HepG2 (cell line): ENCODE measurements around the gene NOSTRIN. TPM values are rescaled to one million over a fixed set of nuclear protein-coding genes. Genes with fewer than 3 reads are reported as not detected.

ENCODE experiments used
- ATAC-seq: fragments of 200-7000 bp; cut with Tn5 transposase; 3 replicates; pipeline ENCODE4 v1.9.1; 2020; ENCODE audit warnings: mild to moderate bottlenecking, moderate library complexity
- BruUV-seq: library from RNA; stranded (reverse); fragments of 400-500 nt; replicated peaks from 2 replicates; lab custom pipeline; 2021; lab: Mats Ljungman, UMichigan
- CTCF ChIA-PET: fragments of 300-600 bp; formaldehyde crosslinking; extraction: SDS; loops from one replicate; lab custom pipeline; 2021; ENCODE audit warnings: low total read pairs, inconsistent platforms, low intra/inter-chr PET ratio; lab: Yijun Ruan, JAX
- POLR2A ChIA-PET: fragments of 350-600 bp; sonication (Branson Sonifier 250); formaldehyde crosslinking; loops from one replicate; lab custom pipeline; 2020; ENCODE audit warnings: antibody characterized with exemption, inconsistent platforms; lab: Yijun Ruan, JAX
- DNase-seq: peaks from one replicate; pipeline ENCODE4 v3.0.0-alpha.2; 2015; ENCODE audit warnings: low spot score
- FAIRE-seq: peaks from 3 replicates; lab custom pipeline; 2011; peaks lifted over from hg19 to GRCh38; lab: Jason Lieb, UNC
- H2AFZ ChIP-seq: one replicate; pipeline ENCODE4 v1.6.1; 2011; ENCODE audit warnings: low read length, inconsistent platforms
- H3K27ac ChIP-seq: fragments of 300-600 bp; 3 replicates; pipeline ENCODE4 v1.8.0; 2011; ENCODE audit warnings: mixed run types, mild to moderate bottlenecking, mixed read lengths, low read length, inconsistent platforms; ENCODE audit not compliant: insufficient read depth; ENCODE audit errors: extremely low read length
- H3K27me3 ChIP-seq, 2 experiments: fragments of 200-600 bp in 1 of 2; 2 replicates in 1 of 2; 3 replicates in 1 of 2; pipeline versions ENCODE4 v1.6.0 to v1.8.0; 2011; ENCODE audit warnings: low read length in 2 of 2, mild to moderate bottlenecking in 2 of 2, moderate library complexity in 2 of 2, inconsistent platforms in 1 of 2; ENCODE audit not compliant: insufficient read depth in 2 of 2, control insufficient read depth in 1 of 2
- H3K36me3 ChIP-seq, 2 experiments: fragments of 200-600 bp in 1 of 2; replicated peaks in 1 of 2; 2 replicates in 1 of 2; 3 replicates in 1 of 2; pipeline versions ENCODE4 v1.5.1 to v1.8.0; 2011; ENCODE audit warnings: low read length in 2 of 2, inconsistent platforms in 1 of 2; ENCODE audit not compliant: insufficient read depth in 2 of 2, control insufficient read depth in 1 of 2
- H3K4me1 ChIP-seq: 2 replicates; pipeline ENCODE4 v1.5.1; 2012; ENCODE audit warnings: low read length, inconsistent platforms; ENCODE audit not compliant: insufficient read depth
- H3K4me2 ChIP-seq: 2 replicates; pipeline ENCODE4 v1.6.0; 2011; ENCODE audit warnings: low read depth, low read length, inconsistent platforms
- H3K4me3 ChIP-seq, 3 experiments: fragments of 200-600 bp in 1 of 3; sonication (generic), shearing (Covaris generic) in 1 of 3; replicated peaks in 1 of 3; 2 replicates each; pipeline ENCODE4 v1.5.1; 2011 to 2016; ENCODE audit warnings: low read length in 3 of 3, inconsistent platforms in 2 of 3, low read depth in 2 of 3, mild to moderate bottlenecking in 2 of 3, control low read depth in 1 of 3, mixed read lengths in 1 of 3; ENCODE audit not compliant: insufficient read depth in 1 of 3
- H3K79me2 ChIP-seq: one replicate; pipeline ENCODE4 v1.6.1; 2011; ENCODE audit warnings: low read length, inconsistent platforms; ENCODE audit not compliant: insufficient read depth
- H3K9ac ChIP-seq: 2 replicates; pipeline ENCODE4 v1.6.0; 2011; ENCODE audit warnings: mild to moderate bottlenecking, low read depth, low read length, inconsistent platforms; ENCODE audit not compliant: insufficient read depth
- H3K9me3 ChIP-seq: 2 replicates; pipeline ENCODE4 v1.5.1; 2012; ENCODE audit warnings: mild to moderate bottlenecking, low read length
- H4K20me1 ChIP-seq: 2 replicates; pipeline ENCODE4 v1.6.0; 2011; ENCODE audit warnings: inconsistent platforms, mild to moderate bottlenecking, low read length, moderate library complexity; ENCODE audit not compliant: insufficient read depth
- CHCHD3 ChIP-seq: sonication (generic); formaldehyde crosslinking; IDR thresholded peaks from 2 replicates; pipeline ENCODE4 v1.8.0; 2022; ENCODE audit warnings: mild to moderate bottlenecking, missing genetic modification reagents, moderate library complexity
- HNRNPLL ChIP-seq: fragments of 200-400 bp; formaldehyde crosslinking; IDR thresholded peaks from 2 replicates; pipeline ENCODE4 v1.6.1; 2017; ENCODE audit warnings: mild to moderate bottlenecking, low read depth, low read length; ENCODE audit not compliant: poor library complexity, severe bottlenecking
- THYN1 ChIP-seq: sonication (generic); formaldehyde crosslinking; IDR thresholded peaks from 2 replicates; pipeline ENCODE4 v1.8.1; 2023; ENCODE audit warnings: low read depth, mild to moderate bottlenecking, moderate library complexity, missing genetic modification reagents, borderline replicate concordance
- TRIM24 ChIP-seq: sonication (generic); formaldehyde crosslinking; IDR thresholded peaks from 2 replicates; pipeline ENCODE4 v1.8.0; 2022; ENCODE audit warnings: mild to moderate bottlenecking, missing genetic modification reagents
- ZNF629 ChIP-seq: sonication (generic); formaldehyde crosslinking; conservative IDR thresholded peaks from 2 replicates; pipeline ENCODE4 v1.5.0; 2020; ENCODE audit warnings: missing genetic modification reagents
- ZNF75D ChIP-seq: sonication (generic); formaldehyde crosslinking; IDR thresholded peaks from 2 replicates; pipeline ENCODE4 v1.8.1; 2023; ENCODE audit warnings: missing genetic modification reagents, mild to moderate bottlenecking, borderline replicate concordance
- WGBS: methylation state at CpG from one replicate; pipeline ENCODE4 v1.1.6; 2017; ENCODE audit warnings: low lambda C conversion rate; 5-methylcytosine and 5-hydroxymethylcytosine counted together
- in situ Hi-C: cut with HindIII; loops from 2 replicates; pipeline ENCODE4 v1.10.0; 2017; ENCODE audit warnings: low pct_unique_long_range_greater_than_20kb; ENCODE audit not compliant: extremely low pct_ligation_motif_present
- intact Hi-C: fragments of 100-400 bp; cut with micrococcal nuclease; formaldehyde crosslinking; loops from one replicate; pipeline ENCODE4 v1.10.0; 2022; ENCODE audit not compliant: unreplicated experiment
- polyA plus RNA-seq, 8 experiments: library from polyadenylated mRNA; depleted of rRNA in 3 of 8; stranded (reverse) in 7 of 8; unstranded in 1 of 8; fragments of >200 nt; fragmentation: Illumina TruSeq in 4 of 8; extraction: Trizol in 4 of 8; gene quantifications; 2 replicates each; pipeline versions ENCODE4 v1.2.1 to v1.2.3, GENCODE V29; 2011 to 2016; ENCODE audit warnings: low read depth in 4 of 8, missing spikeins in 1 of 8, mixed read lengths in 1 of 8; ENCODE audit not compliant: insufficient read depth in 1 of 8
- total RNA-seq, 5 experiments: library from RNA; depleted of rRNA; stranded (reverse); fragments of >200 nt; fragmentation: Illumina TruSeq; extraction: Trizol; gene quantifications; 2 replicates each; pipeline ENCODE4 v1.2.3, GENCODE V29; 2016; ENCODE audit warnings: low read depth in 1 of 5
- TF ChIP-seq, protein P1 (sequence below): sonication (generic); formaldehyde crosslinking; IDR thresholded peaks from 2 replicates; pipeline ENCODE4 v1.4.0; 2020; ENCODE audit warnings: missing genetic modification reagents
- TF ChIP-seq, protein P2 (sequence below): sonication (generic); formaldehyde crosslinking; IDR thresholded peaks from 2 replicates; pipeline ENCODE4 v1.5.1; 2020; ENCODE audit warnings: missing genetic modification reagents, mild to moderate bottlenecking, borderline replicate concordance

Gene NOSTRIN
- total and polyA plus RNA-seq, 2 of the 13 experiments (the other 11 are each of a cell fraction or from before 2014, with no cell fraction given): 0.22 TPM

DNA sequence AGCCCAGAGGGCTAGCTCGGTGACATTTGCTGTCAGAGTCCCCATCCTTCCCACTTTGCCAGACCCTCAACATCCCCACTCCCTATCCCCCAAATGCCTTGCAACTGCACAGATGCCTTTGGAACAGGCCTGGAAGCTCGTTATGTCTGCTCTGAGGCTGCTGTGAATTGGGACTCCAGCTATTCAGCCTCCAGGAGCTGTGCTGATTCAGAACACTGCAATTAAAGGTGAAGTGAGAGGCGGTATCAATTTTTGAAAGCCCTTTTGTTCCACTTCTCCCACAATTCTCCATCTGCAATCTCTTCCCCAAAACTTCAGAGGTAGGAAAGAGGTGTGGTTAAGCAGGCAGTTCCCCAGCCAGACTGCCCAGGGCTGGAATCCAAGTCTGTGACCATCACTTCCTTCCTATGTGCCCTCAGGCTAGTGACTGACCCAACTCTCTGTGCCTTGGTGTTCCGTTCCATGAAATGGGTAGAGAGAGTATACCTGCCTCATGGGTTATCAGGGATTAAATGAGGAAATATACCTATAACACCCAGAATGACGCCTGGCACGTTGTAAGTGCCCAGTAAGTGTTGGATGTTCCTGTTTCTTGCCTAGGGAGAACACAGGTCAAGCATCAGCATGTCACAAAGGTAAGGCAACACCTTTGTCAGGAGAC is 17.5 kb downstream of the NOSTRIN start:
- Histone ChIP-seq H3K27me3 (no peaks in the 10 kb centered on the region), H4K20me1 (no peaks in the 10 kb centered on the region), H3K9ac (no peak overlapping the region), H3K36me3 (no peaks in the 10 kb centered on the region), H3K79me2 (no peaks in the 10 kb centered on the region), H3K9me3 (no peaks in the 10 kb centered on the region), H3K4me1 (peaks cover 11% of the 10 kb centered on the region), H3K4me2 (no peak overlapping the region), H3K4me3 (no peak overlapping the region), H2AFZ (no peak overlapping the region), H3K27ac (no peak overlapping the region)
- in situ Hi-C loops: no loop called here
- intact Hi-C loops: no loop called here
- ATAC-seq (no peak), FAIRE-seq (no peak), DNase-seq (no peak)
- TF ChIP-seq, protein P1, sequence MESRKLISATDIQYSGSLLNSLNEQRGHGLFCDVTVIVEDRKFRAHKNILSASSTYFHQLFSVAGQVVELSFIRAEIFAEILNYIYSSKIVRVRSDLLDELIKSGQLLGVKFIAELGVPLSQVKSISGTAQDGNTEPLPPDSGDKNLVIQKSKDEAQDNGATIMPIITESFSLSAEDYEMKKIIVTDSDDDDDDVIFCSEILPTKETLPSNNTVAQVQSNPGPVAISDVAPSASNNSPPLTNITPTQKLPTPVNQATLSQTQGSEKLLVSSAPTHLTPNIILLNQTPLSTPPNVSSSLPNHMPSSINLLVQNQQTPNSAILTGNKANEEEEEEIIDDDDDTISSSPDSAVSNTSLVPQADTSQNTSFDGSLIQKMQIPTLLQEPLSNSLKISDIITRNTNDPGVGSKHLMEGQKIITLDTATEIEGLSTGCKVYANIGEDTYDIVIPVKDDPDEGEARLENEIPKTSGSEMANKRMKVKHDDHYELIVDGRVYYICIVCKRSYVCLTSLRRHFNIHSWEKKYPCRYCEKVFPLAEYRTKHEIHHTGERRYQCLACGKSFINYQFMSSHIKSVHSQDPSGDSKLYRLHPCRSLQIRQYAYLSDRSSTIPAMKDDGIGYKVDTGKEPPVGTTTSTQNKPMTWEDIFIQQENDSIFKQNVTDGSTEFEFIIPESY (CRISPR knock-in tag): no peak
- peak; percentile 77 for TF ChIP-seq ZNF629 (CRISPR knock-in tag)
- no TSS peak for BruUV-seq
- CTCF ChIA-PET: no interaction called here
- WGBS: 36% methylated on average over 6 of the region's 6 CpGs
- POLR2A ChIA-PET: no interaction called here

DNA sequence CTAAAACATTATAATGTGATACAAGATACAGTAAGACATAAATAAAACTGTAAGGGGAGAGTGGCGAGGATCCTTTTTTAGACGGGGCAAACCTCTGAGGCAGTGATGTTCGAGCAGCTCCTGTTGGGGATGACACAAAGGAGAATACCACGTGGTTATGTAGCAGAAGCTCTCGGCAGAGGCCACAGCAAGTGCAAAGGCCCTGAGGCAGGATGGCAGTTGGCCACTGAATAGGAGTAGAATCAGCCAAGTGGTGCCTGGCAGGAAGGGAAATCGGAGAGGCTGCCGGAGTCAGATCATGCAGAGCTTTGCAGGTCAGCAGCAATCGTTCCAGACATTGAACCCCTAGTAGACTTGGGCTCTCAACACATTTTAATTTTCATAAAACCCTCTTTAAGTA is 19.1 kb downstream of the NOSTRIN start:
- no peak for ATAC-seq
- 57% methylated on average over 8 of the region's 8 CpGs for WGBS
- Histone ChIP-seq H4K20me1 (no peaks in the 10 kb centered on the region), H3K79me2 (no peaks in the 10 kb centered on the region), H3K36me3 (no peaks in the 10 kb centered on the region), H3K4me2 (no peak overlapping the region), H3K9me3 (no peaks in the 10 kb centered on the region), H3K27ac (no peak overlapping the region), H3K9ac (no peak overlapping the region), H3K4me1 (no peaks in the 10 kb centered on the region)
- CTCF ChIA-PET: no interaction called here
- intact Hi-C loops: no loop called here
- POLR2A ChIA-PET: no interaction called here
- TF ChIP-seq CHCHD3 (no peak), THYN1 (no peak), HNRNPLL (no peak), TRIM24 (CRISPR knock-in tag) (no peak), ZNF75D (CRISPR knock-in tag) (no peak)
- TF ChIP-seq, protein P2, sequence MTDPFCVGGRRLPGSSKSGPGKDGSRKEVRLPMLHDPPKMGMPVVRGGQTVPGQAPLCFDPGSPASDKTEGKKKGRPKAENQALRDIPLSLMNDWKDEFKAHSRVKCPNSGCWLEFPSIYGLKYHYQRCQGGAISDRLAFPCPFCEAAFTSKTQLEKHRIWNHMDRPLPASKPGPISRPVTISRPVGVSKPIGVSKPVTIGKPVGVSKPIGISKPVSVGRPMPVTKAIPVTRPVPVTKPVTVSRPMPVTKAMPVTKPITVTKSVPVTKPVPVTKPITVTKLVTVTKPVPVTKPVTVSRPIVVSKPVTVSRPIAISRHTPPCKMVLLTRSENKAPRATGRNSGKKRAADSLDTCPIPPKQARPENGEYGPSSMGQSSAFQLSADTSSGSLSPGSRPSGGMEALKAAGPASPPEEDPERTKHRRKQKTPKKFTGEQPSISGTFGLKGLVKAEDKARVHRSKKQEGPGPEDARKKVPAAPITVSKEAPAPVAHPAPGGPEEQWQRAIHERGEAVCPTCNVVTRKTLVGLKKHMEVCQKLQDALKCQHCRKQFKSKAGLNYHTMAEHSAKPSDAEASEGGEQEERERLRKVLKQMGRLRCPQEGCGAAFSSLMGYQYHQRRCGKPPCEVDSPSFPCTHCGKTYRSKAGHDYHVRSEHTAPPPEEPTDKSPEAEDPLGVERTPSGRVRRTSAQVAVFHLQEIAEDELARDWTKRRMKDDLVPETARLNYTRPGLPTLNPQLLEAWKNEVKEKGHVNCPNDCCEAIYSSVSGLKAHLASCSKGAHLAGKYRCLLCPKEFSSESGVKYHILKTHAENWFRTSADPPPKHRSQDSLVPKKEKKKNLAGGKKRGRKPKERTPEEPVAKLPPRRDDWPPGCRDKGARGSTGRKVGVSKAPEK (CRISPR knock-in tag): no peak
- TF ChIP-seq, all 625 proteins: peak for 0
- BruUV-seq: no TSS peak
- Histone ChIP-seq H2AFZ (no peak overlapping the region), H3K4me3 (no peak overlapping the region), H3K27me3 (no peaks in the 10 kb centered on the region)
- in situ Hi-C loops: no loop called here
- FAIRE-seq: no peak
- DNase-seq: no peak
